AG09319 (cell line): Measurements from ENCODE around the gene KCNQ4.

ENCODE experiments used
- DNase-seq: peaks from one replicate; pipeline ENCODE4 v3.0.0-alpha.2; 2010; ENCODE audit warnings: low read depth; ENCODE audit errors: extremely low read depth
- TF ChIP-seq, protein P1 (sequence below): IDR thresholded peaks from 2 replicates; pipeline ENCODE4 v1.5.1; 2011; ENCODE audit warnings: low read depth, mild to moderate bottlenecking, inconsistent platforms, low read length, moderate library complexity

Gene KCNQ4

DNA sequence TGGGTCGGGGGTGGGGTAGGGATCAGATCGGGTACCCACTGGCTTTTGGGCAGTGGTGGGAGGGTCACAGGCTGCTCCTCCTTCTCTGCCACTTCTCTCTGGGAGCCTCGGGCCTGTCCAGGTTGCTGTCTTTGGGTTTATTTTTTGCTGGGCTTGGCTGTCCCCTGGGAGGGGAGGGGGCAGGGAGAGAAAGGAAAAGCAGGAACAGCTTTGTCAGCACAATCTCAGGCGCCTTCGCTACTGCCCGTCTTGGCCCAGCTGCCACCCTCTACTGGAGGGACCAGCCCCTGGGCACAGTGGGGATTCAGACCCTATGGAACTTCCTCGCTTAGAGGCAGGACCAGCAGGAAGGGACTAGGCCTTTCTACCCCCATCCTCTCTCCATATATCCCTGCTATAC lies 8.4 kb downstream of the KCNQ4 start:
- TF ChIP-seq, protein P1, sequence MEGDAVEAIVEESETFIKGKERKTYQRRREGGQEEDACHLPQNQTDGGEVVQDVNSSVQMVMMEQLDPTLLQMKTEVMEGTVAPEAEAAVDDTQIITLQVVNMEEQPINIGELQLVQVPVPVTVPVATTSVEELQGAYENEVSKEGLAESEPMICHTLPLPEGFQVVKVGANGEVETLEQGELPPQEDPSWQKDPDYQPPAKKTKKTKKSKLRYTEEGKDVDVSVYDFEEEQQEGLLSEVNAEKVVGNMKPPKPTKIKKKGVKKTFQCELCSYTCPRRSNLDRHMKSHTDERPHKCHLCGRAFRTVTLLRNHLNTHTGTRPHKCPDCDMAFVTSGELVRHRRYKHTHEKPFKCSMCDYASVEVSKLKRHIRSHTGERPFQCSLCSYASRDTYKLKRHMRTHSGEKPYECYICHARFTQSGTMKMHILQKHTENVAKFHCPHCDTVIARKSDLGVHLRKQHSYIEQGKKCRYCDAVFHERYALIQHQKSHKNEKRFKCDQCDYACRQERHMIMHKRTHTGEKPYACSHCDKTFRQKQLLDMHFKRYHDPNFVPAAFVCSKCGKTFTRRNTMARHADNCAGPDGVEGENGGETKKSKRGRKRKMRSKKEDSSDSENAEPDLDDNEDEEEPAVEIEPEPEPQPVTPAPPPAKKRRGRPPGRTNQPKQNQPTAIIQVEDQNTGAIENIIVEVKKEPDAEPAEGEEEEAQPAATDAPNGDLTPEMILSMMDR = no peak
- DNase-seq = no peak

DNA sequence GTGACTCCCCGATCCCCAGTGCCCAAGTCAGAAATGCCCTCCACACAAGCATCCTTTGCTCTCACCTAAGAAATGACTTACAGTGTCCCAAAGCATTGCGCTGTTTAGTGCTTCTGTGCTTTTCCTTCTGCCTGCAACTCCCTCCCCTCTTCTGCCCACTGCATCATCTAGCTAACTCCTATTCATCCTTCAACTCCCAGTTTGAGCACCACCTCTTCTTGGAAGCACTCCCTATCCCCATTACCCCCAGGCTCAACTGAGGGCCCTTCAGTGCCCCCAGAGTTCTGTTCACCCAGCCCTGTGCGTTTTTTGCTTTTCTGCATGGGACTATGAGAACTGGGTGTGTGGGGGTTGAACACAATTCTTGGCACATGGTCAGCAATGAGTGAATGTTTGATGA lies 10.0 kb downstream of the KCNQ4 start:
- no peak for DNase-seq
- TF ChIP-seq, protein P1 = no peak

DNA sequence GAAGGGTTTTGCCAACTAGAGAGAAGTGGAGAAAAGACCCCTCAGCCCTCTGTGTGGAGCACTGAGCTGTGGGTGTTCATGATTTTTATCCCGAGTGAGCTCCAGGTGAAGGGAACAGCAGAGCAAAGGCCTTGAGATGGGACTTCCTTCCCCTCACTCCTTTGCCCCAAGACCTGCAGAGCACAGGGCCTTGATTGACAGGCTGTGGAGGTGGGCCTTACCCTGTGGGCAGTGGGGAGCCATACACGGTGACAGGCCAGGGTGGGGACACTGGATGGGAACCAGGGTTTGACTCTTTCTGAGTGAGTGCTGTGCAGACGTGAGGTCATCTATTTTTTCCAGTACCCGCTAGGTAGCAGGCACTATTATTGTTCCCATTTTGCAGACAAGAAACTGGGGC lies 10.5 kb downstream of the KCNQ4 start:
- TF ChIP-seq, protein P1 = no peak
- DNase-seq = no peak

DNA sequence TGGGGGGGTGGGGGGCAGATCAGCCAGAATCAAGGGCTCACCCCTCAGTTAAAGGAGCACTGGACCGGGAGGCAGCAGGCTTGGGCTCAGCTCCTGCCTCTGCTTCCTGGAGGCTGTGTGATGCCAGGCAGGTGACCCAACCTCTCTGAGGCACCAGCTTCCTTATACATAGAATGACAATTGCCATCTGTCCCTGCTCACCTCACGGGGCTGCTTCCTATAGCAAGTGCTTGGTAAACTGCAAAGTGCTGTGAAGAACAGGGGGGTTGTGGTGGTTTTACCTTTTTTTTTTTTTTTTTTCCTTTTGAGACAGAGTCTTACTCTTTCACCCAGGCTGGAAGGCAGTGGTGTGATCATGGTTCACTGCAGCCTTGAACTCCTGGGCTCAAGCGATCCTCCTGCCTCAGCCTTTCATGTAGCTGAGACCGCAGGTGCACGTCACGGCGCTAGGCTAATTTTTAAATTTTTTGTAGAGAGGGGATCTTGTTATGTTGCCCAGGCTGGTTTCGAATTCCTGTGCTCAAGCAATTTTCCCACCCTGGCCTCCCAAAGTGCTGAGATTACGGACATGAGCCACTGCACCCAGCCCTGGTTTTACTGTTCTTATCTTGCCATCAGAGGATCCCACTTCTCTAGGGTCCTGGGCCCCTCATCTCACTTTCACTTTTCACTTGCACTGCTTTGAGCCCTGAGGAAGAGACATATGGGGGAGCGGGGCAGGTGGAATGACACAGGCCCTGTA lies 11.6 kb downstream of the KCNQ4 start:
- TF ChIP-seq, protein P1 = no peak

DNA sequence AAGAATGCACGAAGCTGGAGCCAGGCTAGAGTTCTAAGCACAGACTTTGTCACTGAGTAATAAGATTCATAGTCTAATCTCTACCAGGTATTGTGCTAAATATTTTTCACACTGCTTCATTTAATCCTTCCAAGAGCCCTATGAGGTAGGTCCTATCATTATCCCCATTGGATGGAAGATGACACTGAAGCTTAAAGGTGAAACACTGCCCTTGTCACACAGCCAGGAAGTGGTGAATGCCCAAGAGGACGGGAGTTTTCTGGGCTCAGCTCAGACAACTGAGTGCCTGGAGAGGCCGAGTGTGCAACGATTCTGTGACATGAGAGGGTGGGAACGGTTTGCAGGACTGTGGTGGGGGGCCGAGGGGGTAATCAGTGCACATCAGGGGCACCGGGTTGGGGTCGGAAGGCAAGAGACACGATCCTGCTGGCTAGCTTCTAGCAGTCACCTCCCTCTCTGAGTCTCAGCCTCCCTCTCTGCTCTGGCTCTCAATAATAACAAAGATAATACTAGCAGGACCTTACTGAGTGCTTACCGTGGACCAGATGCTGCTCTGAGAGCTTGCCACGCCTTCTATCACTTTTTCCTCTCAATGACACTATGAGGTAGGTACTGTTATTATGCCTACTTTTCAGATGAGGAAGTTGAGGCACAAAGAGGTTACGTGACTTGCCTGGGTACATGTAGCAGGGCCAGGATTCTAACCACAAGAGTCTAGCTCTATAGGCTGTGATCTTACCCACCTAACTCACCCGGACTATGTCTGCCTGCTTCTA lies 12.4 kb downstream of the KCNQ4 start:
- TF ChIP-seq, protein P1 = no peak
- no peak for DNase-seq

More for the DNA sequence above, 11.6 kb downstream of the KCNQ4 start:
- no peak for DNase-seq

DNA sequence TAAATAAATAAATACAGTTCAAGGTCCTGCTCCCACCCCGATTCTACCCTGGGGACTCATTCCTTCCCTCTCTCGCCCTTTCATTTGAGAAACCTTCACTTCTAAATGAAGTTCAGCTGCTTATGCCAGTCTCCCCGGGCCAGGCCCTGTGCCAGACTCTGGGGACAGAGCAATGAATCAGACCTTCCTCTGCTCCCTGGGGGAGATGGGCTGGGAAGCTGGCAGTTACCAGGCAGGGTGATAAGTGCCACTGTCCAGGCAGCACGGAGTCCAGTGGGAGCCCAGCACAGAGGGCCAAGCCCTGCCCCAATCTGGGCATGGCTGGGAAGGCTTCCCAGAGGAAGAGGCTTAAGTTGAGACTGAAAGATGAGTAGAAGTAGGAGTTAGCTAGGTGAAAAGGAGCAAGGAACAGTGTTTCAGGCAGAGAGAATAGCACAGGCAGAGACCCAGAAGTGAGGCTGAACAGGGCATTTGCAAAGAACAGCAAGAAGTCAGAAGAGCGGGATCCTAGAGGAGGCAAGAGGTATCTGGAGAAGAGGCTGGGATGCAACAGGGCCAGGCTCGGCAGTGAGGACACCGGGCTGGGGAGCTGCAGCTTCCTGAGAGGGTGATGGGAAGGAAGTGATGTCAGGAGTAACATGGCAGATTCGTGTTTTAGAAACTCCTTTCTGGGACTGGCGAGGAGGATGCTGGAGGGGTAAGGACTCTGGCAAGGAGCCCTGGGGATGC lies 13.5 kb downstream of the KCNQ4 start:
- TF ChIP-seq, protein P1 = no peak

DNA sequence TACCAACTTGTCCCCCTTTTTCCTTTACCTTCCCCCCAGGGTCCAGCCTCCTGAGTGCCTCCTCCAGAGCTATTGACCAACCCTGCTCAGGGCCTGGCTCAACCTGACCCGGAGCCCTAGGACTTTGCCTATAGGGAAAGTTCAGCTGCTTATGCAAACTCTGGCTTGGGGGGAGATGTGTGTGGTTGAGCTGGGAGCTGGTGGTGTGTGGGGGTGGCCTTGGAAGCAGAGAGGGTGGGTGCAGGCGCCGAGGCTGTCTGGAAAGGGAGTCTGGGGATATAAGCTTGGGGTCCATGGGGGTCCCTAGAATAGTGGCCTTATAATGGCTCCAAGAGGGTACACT lies 14.1 kb downstream of the KCNQ4 start:
- DNase-seq = no peak
- TF ChIP-seq, protein P1 = no peak

More for the DNA sequence above, 13.5 kb downstream of the KCNQ4 start:
- DNase-seq = no peak
